Measurements from ENCODE around the gene RASGRF2.

The RASGRF2 gene

DNA sequence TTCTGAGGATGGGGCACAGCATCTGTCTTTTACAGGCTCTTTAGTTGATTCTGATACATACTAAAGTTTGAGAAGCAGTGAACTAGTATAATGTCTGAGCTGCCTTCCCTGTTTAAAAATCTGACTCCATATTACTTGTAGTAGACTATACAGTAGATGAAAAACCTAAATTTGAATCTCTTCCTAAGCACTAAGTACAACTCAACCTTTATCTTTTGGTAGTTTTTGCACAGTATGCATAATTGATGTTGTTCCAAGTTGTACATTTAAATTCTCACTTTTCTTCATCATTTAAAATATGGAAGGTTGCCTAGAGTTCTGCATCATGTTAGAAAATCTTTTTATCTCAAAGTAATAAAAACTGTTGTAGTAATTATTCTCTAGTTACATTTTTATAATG, 174.4 kb downstream of the RASGRF2 start:
- no peak for DNase-seq (ENCODE audit: low read depth)

DNA sequence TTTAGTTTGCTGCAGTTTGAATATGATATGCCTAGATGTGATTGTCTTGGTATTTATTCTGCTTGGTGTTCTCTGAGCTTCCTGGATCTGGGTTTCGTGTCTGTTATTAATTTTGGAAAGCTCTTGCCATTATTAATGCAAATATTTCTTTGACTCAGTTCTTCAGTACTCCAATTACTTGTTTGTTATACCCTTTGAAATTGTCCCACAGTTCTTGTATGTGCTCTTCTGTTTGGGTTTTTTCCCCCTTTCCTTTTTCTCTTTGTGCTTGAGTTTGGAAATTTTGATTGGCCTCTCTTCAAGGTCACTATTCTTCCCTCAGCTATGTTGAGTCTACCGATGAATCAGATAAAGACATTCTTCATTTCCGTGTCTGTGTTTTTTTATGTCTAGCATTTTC, 176.4 kb downstream of the RASGRF2 start:
- no peak for DNase-seq (ENCODE audit: low read depth)

DNA sequence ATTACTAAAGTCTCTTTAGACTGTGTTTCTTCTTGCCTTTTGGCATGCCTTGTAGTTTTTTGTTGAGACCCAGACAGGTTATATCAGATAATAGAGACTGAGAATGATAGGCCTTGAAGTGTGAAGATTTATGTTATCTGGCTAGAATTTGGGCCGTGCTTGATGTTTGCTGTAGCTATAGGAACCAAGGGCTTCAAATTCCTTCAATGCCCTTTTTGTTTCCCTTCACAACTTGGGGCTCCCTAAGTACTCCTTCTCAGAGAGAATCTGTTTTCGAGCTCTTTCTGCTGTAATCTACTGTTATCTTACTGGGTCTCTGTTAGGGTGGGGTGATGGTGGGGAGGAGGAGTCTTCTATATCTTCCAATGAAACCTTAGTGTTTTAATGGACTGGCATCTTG, 177.7 kb downstream of the RASGRF2 start:
- no peak for DNase-seq (ENCODE audit: low read depth)

DNA sequence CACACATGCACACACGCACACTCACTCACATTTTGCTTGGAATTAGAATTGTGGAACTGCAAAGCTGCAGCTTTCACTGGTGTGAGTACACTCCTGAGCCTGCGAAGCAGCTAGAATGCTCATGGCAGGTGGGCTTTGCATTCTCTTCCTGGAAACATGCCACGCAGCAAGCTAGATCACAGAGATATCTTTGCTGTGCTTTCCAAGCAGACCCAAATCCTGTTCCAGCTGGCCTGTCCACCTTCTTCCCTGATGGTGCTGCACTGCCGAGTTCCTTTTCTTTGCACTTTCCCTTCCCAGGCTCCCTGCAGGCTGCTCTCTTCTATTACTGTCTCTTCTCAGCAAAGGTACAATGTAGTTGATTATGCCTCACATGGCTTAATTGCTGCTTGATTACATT, 180.3 kb downstream of the RASGRF2 start:
- no peak for DNase-seq (ENCODE audit: low read depth)

DNA sequence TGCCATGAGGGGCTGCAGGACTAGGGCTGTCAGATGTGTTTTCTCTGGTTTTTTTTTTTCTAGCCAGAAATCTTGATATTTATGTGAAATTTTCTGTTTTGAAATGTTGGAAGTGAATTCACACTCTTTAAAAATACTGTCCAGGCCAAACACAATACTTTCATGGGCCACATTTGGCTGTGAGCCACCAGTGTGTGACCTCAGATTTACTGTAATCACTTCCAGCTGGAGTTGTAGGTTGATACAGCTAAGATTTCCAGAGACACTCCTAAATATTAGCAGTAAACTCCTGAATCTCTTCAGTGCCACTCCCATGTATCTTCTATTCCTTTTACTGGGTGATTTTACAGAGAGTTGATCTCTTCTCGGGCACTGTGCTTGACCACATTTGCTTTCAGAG, 180.8 kb downstream of the RASGRF2 start:
- DNase-seq (ENCODE audit: low read depth) = peak; percentile 74

DNA sequence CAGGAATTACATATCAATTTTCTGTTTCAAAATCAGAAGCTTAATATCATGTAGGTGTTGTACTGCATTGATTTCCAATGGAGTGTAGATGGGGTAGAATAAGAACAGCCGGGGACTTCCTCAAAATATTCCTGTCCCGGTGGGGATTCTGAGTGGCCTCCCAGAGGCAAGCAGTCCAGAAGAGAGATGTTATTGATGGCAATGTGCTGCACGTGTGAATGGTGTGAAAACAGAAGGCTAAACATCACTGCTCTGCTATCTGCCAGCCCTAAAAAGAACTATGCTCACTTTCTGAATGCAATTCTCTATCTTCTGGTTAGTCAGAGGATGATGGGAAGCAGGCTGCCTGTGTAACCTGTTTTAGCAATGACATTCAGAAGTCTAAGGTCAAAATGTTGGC, 181.9 kb downstream of the RASGRF2 start:
- DNase-seq (ENCODE audit: low read depth) = no peak

DNA sequence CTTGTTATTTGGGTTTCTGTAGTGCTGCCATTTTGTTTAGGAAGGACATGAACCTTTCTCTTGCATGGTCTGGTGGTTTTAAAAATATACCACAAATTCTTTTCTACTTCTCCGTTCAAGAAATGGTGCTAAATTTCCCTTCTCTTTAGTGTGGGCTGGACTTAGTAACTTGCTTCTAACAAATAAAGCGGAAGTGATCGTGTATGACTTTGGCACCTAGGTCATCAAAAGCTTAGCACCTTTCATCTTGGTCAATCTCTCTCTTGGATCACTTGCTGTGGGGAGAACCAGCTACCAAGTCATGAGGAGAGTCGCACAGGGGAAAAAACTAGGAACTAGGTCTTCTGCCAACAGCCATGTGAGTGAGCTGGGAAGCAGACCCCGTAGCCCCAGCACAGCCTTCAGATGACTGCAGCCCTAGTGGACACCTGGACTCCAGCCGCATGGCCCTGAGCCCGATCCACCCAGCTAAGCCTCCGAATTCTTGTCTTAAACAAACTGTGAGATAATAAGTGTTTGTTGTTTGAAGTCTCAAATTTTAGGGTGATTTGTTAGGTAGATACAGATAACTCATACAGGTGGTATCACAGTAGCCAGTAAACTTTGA, 185.3 kb downstream of the RASGRF2 start:
- no peak for DNase-seq (ENCODE audit: low read depth)

DNA sequence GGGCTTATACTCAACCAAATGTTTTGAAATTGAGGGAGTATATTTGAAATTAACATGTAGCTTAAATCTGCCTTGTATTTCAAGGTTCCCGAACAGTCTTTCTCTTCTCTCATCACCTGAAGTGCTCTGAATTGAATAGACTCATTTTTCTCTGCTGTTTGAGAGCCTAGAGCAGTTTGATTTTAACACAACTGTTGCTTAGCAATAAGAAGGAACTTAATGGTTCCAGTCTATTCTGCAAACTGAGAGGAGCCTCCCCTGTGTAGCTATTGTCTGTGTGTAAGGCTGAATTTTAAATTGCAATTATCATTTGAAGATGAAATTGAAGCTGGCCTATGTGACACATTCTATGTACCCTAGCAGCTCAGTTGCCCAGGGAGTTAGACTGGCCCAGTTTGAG, 185.9 kb downstream of the RASGRF2 start:
- DNase-seq (ENCODE audit: low read depth) = no peak

DNA sequence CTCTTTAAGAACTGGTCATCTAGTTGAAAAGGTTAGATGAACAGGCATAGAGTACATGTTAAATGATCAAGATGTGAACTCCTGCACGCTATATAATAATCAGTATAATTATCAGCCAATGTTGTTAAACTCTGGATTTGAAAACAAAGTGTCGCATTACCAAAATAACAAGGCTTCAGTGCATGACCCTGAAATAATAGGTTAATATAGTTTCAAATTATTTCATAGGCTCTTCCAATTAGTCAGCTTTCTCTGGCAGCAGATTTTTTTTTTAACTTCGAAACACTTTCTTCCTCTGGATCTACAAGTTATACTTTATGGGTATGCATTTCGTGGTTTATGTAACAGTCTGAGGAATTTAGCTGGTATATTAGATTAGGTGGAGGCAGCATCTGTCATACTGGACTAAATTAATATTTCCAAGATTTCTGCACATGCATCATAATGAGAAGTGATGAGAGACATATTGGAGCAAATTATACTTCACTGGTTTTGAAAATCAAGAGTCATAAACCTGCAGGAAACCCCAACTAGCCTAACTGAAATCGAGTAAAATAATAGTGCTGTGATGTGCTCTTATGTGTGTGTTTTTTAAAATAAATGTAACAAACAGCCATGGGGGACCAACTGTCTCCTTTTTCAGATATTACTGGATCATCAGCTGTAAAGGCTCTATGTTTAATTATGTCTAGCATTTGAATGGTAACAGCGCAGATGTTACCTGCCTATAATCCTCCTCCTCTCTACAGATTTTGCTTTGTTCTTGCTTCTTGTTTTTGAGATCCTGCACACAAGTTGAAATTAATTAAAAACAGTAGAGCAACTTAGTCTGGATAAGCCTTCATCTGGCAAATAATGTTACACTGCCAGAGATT, 187.1 kb downstream of the RASGRF2 start:
- DNase-seq (ENCODE audit: low read depth) = no peak

DNA sequence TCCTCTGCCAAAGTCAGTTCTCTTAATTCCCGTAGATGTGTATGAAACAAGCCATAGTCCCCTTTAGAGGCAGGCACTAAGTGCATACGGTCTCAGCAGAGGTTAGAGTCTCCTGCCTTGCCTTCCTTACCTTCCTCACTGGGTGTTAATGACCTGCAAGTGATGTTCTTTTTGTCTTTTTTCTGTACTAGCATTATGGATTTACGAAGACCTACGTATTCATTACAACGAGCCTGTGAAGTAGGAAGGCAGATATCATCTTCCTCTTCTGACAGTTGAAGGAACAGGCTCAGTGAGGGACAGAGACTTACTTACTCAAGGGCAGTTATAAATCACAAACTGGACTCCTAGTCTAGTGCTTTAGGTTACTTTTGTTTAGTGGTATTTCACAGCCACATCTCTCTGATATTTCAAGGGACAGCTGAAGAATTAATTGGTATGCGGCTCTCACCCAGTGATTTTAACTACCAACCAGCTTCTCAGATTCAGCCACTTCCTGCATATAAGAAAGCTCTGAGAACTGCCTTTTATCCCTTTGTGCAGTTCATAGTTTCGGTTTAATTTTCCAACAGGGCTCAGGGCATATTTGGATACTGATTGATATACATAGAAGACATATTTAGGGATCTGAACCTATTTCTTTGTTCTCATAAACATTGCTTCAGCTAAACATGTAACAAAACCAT, 187.9 kb downstream of the RASGRF2 start:
- DNase-seq (ENCODE audit: low read depth) = no peak

DNA sequence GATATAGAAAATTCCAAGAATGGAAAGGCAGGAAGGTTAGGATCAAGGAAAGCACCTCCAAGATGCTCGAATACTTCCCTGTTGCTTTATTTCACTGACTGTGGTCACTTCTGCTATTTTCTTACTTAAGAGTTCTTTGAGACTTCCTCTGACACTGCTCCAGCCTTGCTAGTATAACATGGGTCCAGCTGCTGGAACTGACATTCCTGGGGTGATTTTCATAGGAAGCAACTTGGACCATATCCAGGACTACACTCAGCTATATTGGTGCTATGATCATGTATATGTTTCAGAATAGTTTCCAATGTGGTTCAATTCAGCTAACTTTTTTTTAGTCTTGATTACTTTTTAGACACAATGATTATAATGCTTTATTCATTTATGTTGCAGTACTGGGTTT, 191.4 kb downstream of the RASGRF2 start:
- peak; percentile 11 for DNase-seq (ENCODE audit: low read depth)

DNA sequence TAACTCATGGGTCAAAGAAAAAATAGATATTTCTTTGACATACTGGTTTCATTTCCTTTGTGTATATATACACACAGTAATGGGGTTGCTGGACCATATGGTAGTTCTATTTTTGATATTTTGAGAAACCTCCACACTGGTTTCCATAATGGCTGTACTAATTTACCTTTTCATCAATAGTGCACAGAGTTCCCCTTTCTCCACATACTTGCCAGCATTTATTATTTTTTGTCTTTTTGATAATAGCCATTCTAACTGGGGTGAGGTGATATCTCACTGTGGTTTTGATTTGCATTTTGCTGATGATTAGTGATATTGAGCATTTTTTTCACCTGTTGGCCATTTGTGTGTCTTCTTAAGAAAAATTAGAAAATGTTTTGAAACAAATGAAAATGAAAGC, 194.6 kb downstream of the RASGRF2 start:
- no peak for DNase-seq (ENCODE audit: low read depth)

DNA sequence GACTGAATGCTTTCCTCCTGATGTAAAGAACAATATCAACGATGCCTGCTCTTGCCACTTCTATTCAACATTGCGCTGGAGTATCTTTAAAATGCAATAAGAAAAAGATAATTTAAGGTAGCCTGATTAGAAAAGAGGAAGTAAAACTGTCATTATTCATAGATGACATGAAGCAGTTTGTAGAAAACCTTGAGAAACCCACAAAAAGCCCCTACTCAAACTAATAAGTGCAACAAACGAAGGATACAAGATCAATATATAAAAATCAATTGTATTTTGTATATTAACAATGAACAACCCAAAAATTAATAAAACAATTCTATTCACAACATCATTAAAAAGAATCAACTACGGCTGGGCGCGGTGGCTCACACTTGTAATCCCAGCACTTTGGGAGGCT, 196.6 kb downstream of the RASGRF2 start:
- no peak for DNase-seq (ENCODE audit: low read depth)

DNA sequence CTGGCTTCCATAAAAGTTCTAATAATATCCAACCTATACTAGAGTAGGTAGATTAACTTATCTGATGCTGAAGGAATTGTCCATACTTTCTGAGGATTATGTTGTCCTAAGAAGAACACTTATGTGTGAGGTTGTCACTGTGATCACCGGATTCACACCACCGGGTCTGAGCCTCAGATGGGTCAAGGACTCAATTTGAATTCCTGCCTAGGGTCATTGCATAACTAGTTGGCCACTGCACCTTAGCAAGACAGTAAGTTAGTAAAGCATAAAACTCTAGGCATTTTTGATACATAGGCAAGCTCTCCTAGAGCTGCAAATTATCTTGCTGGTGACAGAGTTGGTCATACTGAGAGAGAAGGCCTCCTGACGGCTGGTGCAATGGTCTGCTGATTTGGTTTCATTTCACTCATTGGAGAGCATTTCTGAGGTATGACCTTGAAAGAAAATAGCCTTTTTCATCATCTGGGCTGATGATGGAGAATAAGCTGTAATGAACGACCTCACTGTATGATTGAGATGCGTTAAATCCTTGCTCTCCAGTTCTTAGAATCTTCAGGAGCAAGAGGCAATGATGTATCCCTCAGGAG, 200.9 kb downstream of the RASGRF2 start:
- no peak for DNase-seq (ENCODE audit: low read depth)

DNA sequence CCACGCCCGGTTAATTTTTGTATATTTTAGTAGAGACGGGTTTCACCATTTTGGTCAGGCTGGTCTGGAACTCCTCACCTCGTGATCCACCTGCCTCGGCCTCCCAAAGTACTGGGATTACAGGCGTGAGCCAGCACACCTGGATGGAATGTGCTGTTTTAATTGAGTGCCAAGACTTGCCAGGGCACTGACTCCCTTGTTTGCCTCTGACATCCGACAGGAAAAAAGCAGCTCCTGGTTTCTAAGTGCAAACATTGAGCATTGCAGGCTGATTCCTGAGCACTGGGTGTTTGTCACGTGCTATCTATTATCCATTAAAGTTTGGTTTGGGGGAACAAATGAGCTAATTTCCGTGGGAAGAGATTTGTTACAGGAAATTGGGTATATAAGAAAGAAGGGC, 202.3 kb downstream of the RASGRF2 start:
- DNase-seq (ENCODE audit: low read depth) = no peak

DNA sequence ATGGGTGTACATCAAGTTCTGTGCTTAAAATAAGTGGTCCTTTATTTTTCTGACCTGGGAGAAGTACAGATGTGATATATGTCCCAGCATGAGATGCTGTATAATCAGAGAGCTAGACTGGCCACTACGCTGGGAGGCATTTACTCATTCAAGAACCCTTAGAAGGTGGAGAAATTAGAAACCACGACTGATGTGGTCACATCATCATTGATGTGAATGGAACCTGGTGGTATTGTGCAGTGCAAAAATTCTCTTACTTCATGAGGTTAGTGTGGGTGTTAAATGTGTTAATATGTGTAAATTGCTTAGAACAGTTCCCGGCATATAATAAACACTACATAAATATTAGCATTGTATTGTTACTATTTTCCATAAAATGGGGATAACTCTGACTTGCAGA, 203.5 kb downstream of the RASGRF2 start:
- no peak for DNase-seq (ENCODE audit: low read depth)

DNA sequence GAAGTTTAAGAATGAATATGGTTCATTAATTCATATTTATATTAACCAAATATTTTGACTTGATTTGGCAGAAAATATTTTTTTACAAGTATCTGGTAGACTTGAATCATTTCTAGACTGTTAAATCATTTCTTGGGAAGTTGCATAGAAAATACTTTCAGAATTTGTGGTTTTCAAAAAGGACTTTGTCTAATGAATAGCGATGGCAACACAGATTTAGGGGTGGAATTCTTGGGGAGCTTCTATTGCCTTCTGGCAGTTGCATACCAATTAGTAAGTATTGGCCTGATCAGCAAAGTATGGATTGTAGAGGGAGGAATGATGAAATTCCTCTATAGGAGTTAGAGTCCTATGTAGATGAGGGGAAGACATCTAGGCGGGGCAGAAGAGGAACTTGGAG, 204.3 kb downstream of the RASGRF2 start:
- no peak for DNase-seq (ENCODE audit: low read depth)

DNA sequence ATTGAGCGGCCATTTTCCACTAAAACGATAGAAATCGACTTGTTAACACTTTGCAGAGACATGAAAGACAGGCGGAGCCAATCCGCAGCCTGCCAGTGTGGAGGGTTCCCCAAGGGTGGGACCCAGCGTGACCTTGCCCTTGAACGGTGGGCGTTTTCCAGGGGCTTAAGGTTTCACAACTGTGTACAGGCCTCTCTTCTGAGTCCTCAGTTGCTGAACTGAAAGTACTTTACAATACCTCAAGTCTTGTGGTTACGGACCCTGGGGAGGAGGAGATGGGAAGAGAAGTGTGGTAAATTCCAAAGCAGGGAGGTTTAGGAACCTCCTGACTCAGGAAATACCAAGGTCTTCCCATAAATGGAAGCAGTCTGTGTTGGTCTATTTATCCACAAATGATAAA, 204.8 kb downstream of the RASGRF2 start:
- DNase-seq (ENCODE audit: low read depth) = no peak

DNA sequence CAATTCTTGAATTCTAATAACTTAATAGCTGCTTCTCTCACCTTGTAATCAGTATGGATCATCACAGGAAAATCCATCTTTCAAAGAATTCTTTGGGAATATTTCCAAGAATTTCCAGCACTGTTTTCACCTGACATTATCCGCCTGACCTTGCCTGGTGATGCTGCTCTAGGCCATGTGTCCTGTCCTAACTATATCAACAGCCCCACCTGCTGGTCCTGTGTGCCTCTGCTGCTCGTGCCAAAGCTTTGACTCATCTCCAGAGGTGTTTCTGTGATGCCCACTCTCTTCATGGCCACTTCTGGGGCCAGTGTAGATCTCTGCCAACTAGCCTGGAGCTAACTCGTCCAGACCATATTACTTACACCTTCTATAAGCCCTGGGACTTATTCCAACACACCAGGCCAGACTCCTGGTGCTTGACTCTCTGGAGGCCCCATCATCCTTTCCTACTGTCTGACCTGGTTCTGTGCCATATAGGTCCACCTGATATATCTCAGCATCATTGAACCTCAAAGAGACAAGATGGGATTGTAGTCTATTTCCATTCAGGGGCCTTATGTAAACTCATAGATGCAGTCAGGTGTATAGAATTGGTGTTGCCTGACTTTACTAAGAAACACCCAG, 205.4 kb downstream of the RASGRF2 start:
- DNase-seq (ENCODE audit: low read depth) = peak; percentile 20

DNA sequence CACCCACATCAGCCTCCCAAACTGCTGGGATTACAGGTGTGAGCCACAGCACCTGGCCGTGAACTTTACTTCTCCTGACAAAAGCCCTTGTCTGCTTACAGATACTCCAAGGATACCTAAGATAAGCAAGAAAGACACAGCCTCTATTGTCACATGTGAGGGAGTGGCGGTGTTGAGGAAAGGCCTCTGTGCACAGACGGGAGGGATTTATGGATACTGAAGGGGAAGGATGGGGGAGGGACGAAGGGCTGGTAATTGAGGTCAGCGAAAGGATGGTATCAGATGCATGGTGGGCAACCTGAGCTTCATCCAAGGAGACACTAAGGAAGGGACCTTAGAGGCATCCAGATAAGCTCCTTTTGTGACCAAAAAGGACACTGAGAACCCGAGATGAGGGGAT, 206.3 kb downstream of the RASGRF2 start:
- no peak for DNase-seq (ENCODE audit: low read depth)

DNA sequence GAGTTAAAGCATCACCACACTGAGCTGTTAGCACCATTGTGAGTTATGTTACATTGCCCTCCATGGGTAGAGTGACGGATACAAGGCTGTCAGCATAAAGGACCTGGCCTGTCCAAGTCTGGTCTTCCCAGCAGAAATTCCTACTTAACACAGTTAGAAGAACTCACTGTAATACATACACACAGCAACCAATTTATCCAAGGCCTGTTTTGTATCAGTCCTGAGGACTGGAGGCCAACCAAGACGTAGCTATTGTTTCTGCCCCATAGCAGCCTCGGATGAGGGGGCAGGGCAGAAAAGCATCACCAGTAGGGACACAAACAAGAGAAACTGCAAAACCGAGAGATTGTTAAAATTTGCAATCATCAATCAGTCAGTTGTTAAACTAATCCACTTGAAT, 206.9 kb downstream of the RASGRF2 start:
- DNase-seq (ENCODE audit: low read depth) = no peak

DNA sequence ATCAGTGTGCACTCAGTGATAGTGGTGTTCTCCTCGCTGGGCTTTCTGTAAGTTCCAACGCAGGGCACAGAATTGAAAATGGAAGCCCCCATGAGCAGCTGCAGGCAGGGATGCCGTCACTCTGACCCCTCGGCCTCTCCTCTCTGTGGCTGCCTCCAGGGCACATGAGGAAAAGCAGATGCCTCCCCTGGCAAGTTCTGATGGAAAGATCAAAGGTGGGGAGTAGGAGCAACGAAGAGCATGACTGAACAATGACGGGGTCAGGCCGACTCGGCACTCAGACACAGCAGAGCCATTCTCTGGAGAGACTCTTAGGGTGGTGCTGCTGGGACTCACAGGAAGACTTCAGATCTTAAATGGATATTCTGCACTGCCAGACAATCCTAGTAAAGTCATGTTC, 207.4 kb downstream of the RASGRF2 start:
- no peak for DNase-seq (ENCODE audit: low read depth)

Data from stromal cell of bone marrow (primary cell).